HepG2 (cell line): ENCODE results near the gene CCSER2. TPM values are rescaled to one million over a fixed set of nuclear protein-coding genes. Genes with fewer than 3 reads are reported as not detected.

Experiments
- ATAC-seq: fragments of 200-7000 bp; cut with Tn5 transposase; 3 replicates; pipeline ENCODE4 v1.9.1; 2020; ENCODE audit warnings: mild to moderate bottlenecking, moderate library complexity
- BruUV-seq: library from RNA; stranded (reverse); fragments of 400-500 nt; replicated peaks from 2 replicates; lab custom pipeline; 2021; lab: Mats Ljungman, UMichigan
- CTCF ChIA-PET: fragments of 300-600 bp; formaldehyde crosslinking; extraction: SDS; loops from one replicate; lab custom pipeline; 2021; ENCODE audit warnings: low total read pairs, inconsistent platforms, low intra/inter-chr PET ratio; lab: Yijun Ruan, JAX
- POLR2A ChIA-PET: fragments of 350-600 bp; sonication (Branson Sonifier 250); formaldehyde crosslinking; loops from one replicate; lab custom pipeline; 2020; ENCODE audit warnings: antibody characterized with exemption, inconsistent platforms; lab: Yijun Ruan, JAX
- DNase-seq: peaks from one replicate; pipeline ENCODE4 v3.0.0-alpha.2; 2015; ENCODE audit warnings: low spot score
- FAIRE-seq: peaks from 3 replicates; lab custom pipeline; 2011; peaks lifted over from hg19 to GRCh38; lab: Jason Lieb, UNC
- H2AFZ ChIP-seq: one replicate; pipeline ENCODE4 v1.6.1; 2011; ENCODE audit warnings: low read length, inconsistent platforms
- H3K27ac ChIP-seq: fragments of 300-600 bp; 3 replicates; pipeline ENCODE4 v1.8.0; 2011; ENCODE audit warnings: mixed run types, mild to moderate bottlenecking, mixed read lengths, low read length, inconsistent platforms; ENCODE audit not compliant: insufficient read depth; ENCODE audit errors: extremely low read length
- H3K27me3 ChIP-seq, 2 experiments: fragments of 200-600 bp in 1 of 2; 2 replicates in 1 of 2; 3 replicates in 1 of 2; pipeline versions ENCODE4 v1.6.0 to v1.8.0; 2011; ENCODE audit warnings: low read length in 2 of 2, mild to moderate bottlenecking in 2 of 2, moderate library complexity in 2 of 2, inconsistent platforms in 1 of 2; ENCODE audit not compliant: insufficient read depth in 2 of 2, control insufficient read depth in 1 of 2
- H3K36me3 ChIP-seq, 2 experiments: fragments of 200-600 bp in 1 of 2; replicated peaks in 1 of 2; 2 replicates in 1 of 2; 3 replicates in 1 of 2; pipeline versions ENCODE4 v1.5.1 to v1.8.0; 2011; ENCODE audit warnings: low read length in 2 of 2, inconsistent platforms in 1 of 2; ENCODE audit not compliant: insufficient read depth in 2 of 2, control insufficient read depth in 1 of 2
- H3K4me1 ChIP-seq: 2 replicates; pipeline ENCODE4 v1.5.1; 2012; ENCODE audit warnings: low read length, inconsistent platforms; ENCODE audit not compliant: insufficient read depth
- H3K4me2 ChIP-seq: 2 replicates; pipeline ENCODE4 v1.6.0; 2011; ENCODE audit warnings: low read depth, low read length, inconsistent platforms
- H3K4me3 ChIP-seq, 3 experiments: fragments of 200-600 bp in 1 of 3; sonication (generic), shearing (Covaris generic) in 1 of 3; replicated peaks in 1 of 3; 2 replicates each; pipeline ENCODE4 v1.5.1; 2011 to 2016; ENCODE audit warnings: low read length in 3 of 3, inconsistent platforms in 2 of 3, low read depth in 2 of 3, mild to moderate bottlenecking in 2 of 3, control low read depth in 1 of 3, mixed read lengths in 1 of 3; ENCODE audit not compliant: insufficient read depth in 1 of 3
- H3K79me2 ChIP-seq: one replicate; pipeline ENCODE4 v1.6.1; 2011; ENCODE audit warnings: low read length, inconsistent platforms; ENCODE audit not compliant: insufficient read depth
- H3K9ac ChIP-seq: 2 replicates; pipeline ENCODE4 v1.6.0; 2011; ENCODE audit warnings: mild to moderate bottlenecking, low read depth, low read length, inconsistent platforms; ENCODE audit not compliant: insufficient read depth
- H3K9me3 ChIP-seq: 2 replicates; pipeline ENCODE4 v1.5.1; 2012; ENCODE audit warnings: mild to moderate bottlenecking, low read length
- H4K20me1 ChIP-seq: 2 replicates; pipeline ENCODE4 v1.6.0; 2011; ENCODE audit warnings: inconsistent platforms, mild to moderate bottlenecking, low read length, moderate library complexity; ENCODE audit not compliant: insufficient read depth
- DNMT1 ChIP-seq: sonication (generic); formaldehyde crosslinking; IDR thresholded peaks from 2 replicates; pipeline ENCODE4 v1.5.1; 2020; ENCODE audit warnings: mild to moderate bottlenecking, missing genetic modification reagents
- DPF2 ChIP-seq: sonication (generic); formaldehyde crosslinking; IDR thresholded peaks from 2 replicates; pipeline ENCODE4 v1.4.0; 2020; ENCODE audit warnings: mild to moderate bottlenecking, low read depth, missing genetic modification reagents, borderline replicate concordance
- HDAC2 ChIP-seq: sonication (generic); formaldehyde crosslinking; IDR thresholded peaks from 2 replicates; pipeline ENCODE4 v1.4.0; 2020; ENCODE audit warnings: missing genetic modification reagents
- HHEX ChIP-seq: IDR thresholded peaks from 2 replicates; pipeline ENCODE4 v1.6.1; 2016; ENCODE audit warnings: control low read depth
- KDM4B ChIP-seq: sonication (generic); formaldehyde crosslinking; IDR thresholded peaks from 2 replicates; pipeline ENCODE4 v1.4.0; 2020; ENCODE audit warnings: missing genetic modification reagents
- KLF16 ChIP-seq, 2 experiments: sonication (generic) in 1 of 2; formaldehyde crosslinking in 1 of 2; IDR thresholded peaks; 2 replicates each; pipeline versions ENCODE4 v1.6.1 to v1.8.0; 2016 to 2023; ENCODE audit warnings: missing genetic modification reagents in 2 of 2, missing compliant biosample characterization in 1 of 2
- SP140L ChIP-seq: sonication (generic); formaldehyde crosslinking; IDR thresholded peaks from 2 replicates; pipeline ENCODE4 v1.4.0; 2020; ENCODE audit warnings: missing genetic modification reagents, borderline replicate concordance
- TBX2 ChIP-seq: sonication (generic); formaldehyde crosslinking; IDR thresholded peaks from 2 replicates; pipeline ENCODE4 v1.5.0; 2020; ENCODE audit warnings: missing genetic modification reagents, mild to moderate bottlenecking, borderline replicate concordance
- ZFP62 ChIP-seq: sonication (generic); formaldehyde crosslinking; IDR thresholded peaks from 2 replicates; pipeline ENCODE4 v1.4.0; 2020; ENCODE audit warnings: missing genetic modification reagents
- ZMAT3 ChIP-seq: sonication (generic); formaldehyde crosslinking; conservative IDR thresholded peaks from 2 replicates; pipeline ENCODE4 v1.7.0; 2021; ENCODE audit warnings: missing genetic modification reagents
- ZNF121 ChIP-seq: sonication (generic); formaldehyde crosslinking; IDR thresholded peaks from 2 replicates; pipeline ENCODE4 v1.5.0; 2020; ENCODE audit warnings: mild to moderate bottlenecking, missing genetic modification reagents
- ZNF446 ChIP-seq: sonication (generic); formaldehyde crosslinking; IDR thresholded peaks from 2 replicates; pipeline ENCODE4 v1.5.0; 2020; ENCODE audit warnings: mild to moderate bottlenecking, missing genetic modification reagents
- ZNF484 ChIP-seq: sonication (generic); formaldehyde crosslinking; IDR thresholded peaks from 2 replicates; pipeline ENCODE4 v1.5.1; 2020; ENCODE audit warnings: mild to moderate bottlenecking, low read depth, missing genetic modification reagents, borderline replicate concordance
- WGBS: methylation state at CpG from one replicate; pipeline ENCODE4 v1.1.6; 2017; ENCODE audit warnings: low lambda C conversion rate; 5-methylcytosine and 5-hydroxymethylcytosine counted together
- in situ Hi-C: cut with HindIII; loops from 2 replicates; pipeline ENCODE4 v1.10.0; 2017; ENCODE audit warnings: low pct_unique_long_range_greater_than_20kb; ENCODE audit not compliant: extremely low pct_ligation_motif_present
- intact Hi-C: fragments of 100-400 bp; cut with micrococcal nuclease; formaldehyde crosslinking; loops from one replicate; pipeline ENCODE4 v1.10.0; 2022; ENCODE audit not compliant: unreplicated experiment
- polyA plus RNA-seq, 8 experiments: library from polyadenylated mRNA; depleted of rRNA in 3 of 8; stranded (reverse) in 7 of 8; unstranded in 1 of 8; fragments of >200 nt; fragmentation: Illumina TruSeq in 4 of 8; extraction: Trizol in 4 of 8; gene quantifications; 2 replicates each; pipeline versions ENCODE4 v1.2.1 to v1.2.3, GENCODE V29; 2011 to 2016; ENCODE audit warnings: low read depth in 4 of 8, missing spikeins in 1 of 8, mixed read lengths in 1 of 8; ENCODE audit not compliant: insufficient read depth in 1 of 8
- total RNA-seq, 5 experiments: library from RNA; depleted of rRNA; stranded (reverse); fragments of >200 nt; fragmentation: Illumina TruSeq; extraction: Trizol; gene quantifications; 2 replicates each; pipeline ENCODE4 v1.2.3, GENCODE V29; 2016; ENCODE audit warnings: low read depth in 1 of 5
- TF ChIP-seq, protein P1 (sequence below): sonication (generic); formaldehyde crosslinking; conservative IDR thresholded peaks from 2 replicates; pipeline ENCODE4 v1.8.0; 2022; ENCODE audit warnings: missing genetic modification reagents
- TF ChIP-seq, protein P2 (sequence below): sonication (generic); formaldehyde crosslinking; IDR thresholded peaks from 2 replicates; pipeline ENCODE4 v1.8.0; 2022; ENCODE audit warnings: mild to moderate bottlenecking, missing genetic modification reagents; ENCODE audit not compliant: insufficient replicate concordance
- TF ChIP-seq, protein P3 (sequence below): sonication (generic); formaldehyde crosslinking; IDR thresholded peaks from 2 replicates; pipeline ENCODE4 v1.4.0; 2020; ENCODE audit warnings: missing genetic modification reagents
- TF ChIP-seq, protein P4 (sequence below): fragments of 450-650 bp; IDR thresholded peaks from 2 replicates; pipeline ENCODE4 v1.6.1; 2016

The CCSER2 gene
- total and polyA plus RNA-seq, 2 of the 13 experiments (the other 11 are each of a cell fraction or from before 2014, with no cell fraction given) = 13.3 to 17.2 TPM

DNA sequence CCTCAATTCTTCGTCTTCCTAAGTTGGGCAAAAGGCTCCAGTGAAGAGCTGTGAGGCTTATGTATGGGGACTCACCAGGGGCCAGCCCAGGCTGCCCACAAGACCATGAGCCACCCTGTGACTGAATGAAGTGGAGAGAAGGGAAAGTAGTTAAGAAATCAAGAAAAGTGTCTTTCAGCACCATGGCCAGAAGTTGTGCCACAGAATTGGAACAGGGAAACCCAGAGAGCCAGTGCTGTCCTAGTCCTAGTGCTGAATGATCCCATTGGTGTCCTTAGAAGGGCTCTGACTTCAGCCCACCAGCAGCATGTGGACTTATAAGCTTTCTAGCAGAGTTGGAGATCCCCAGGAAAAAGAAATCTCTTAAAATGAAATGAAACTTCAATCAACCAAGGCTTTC, 37.0 kb upstream of the CCSER2 start:
- POLR2A ChIA-PET = no interaction called here
- no peak for FAIRE-seq
- in situ Hi-C loops = no loop called here
- TF ChIP-seq ZNF446 (no peak), TBX2 (CRISPR knock-in tag) (no peak), ZNF484 (CRISPR knock-in tag) (no peak), ZFP62 (CRISPR knock-in tag) (no peak), DNMT1 (CRISPR knock-in tag) (no peak), KDM4B (CRISPR knock-in tag) (0 out of 2 replicates have a peak, but pooled peaks have one; percentile 41), ZNF121 (CRISPR knock-in tag) (no peak), DPF2 (CRISPR knock-in tag) (no peak), SP140L (peak; percentile 91; the same call in 1 of the 2 replicates), KLF16 (CRISPR knock-in tag; IDR thresholded peaks at IDR 0.05) (peak in 1 of 2 experiments; percentile 76; a peak in 1 of 4 replicates), HHEX (CRISPR knock-in tag) (peak; percentile 17; the same call in 1 of the 2 replicates), ZMAT3 (CRISPR knock-in tag) (peak; percentile 74; the same call in 1 of the 2 replicates), HDAC2 (CRISPR knock-in tag) (peak; percentile 66)
- TF ChIP-seq, protein P1, sequence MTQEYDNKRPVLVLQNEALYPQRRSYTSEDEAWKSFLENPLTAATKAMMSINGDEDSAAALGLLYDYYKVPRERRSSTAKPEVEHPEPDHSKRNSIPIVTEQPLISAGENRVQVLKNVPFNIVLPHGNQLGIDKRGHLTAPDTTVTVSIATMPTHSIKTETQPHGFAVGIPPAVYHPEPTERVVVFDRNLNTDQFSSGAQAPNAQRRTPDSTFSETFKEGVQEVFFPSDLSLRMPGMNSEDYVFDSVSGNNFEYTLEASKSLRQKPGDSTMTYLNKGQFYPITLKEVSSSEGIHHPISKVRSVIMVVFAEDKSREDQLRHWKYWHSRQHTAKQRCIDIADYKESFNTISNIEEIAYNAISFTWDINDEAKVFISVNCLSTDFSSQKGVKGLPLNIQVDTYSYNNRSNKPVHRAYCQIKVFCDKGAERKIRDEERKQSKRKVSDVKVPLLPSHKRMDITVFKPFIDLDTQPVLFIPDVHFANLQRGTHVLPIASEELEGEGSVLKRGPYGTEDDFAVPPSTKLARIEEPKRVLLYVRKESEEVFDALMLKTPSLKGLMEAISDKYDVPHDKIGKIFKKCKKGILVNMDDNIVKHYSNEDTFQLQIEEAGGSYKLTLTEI = no peak
- TF ChIP-seq, protein P2, sequence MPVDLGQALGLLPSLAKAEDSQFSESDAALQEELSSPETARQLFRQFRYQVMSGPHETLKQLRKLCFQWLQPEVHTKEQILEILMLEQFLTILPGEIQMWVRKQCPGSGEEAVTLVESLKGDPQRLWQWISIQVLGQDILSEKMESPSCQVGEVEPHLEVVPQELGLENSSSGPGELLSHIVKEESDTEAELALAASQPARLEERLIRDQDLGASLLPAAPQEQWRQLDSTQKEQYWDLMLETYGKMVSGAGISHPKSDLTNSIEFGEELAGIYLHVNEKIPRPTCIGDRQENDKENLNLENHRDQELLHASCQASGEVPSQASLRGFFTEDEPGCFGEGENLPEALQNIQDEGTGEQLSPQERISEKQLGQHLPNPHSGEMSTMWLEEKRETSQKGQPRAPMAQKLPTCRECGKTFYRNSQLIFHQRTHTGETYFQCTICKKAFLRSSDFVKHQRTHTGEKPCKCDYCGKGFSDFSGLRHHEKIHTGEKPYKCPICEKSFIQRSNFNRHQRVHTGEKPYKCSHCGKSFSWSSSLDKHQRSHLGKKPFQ (CRISPR knock-in tag) = no peak
- TF ChIP-seq, protein P3, sequence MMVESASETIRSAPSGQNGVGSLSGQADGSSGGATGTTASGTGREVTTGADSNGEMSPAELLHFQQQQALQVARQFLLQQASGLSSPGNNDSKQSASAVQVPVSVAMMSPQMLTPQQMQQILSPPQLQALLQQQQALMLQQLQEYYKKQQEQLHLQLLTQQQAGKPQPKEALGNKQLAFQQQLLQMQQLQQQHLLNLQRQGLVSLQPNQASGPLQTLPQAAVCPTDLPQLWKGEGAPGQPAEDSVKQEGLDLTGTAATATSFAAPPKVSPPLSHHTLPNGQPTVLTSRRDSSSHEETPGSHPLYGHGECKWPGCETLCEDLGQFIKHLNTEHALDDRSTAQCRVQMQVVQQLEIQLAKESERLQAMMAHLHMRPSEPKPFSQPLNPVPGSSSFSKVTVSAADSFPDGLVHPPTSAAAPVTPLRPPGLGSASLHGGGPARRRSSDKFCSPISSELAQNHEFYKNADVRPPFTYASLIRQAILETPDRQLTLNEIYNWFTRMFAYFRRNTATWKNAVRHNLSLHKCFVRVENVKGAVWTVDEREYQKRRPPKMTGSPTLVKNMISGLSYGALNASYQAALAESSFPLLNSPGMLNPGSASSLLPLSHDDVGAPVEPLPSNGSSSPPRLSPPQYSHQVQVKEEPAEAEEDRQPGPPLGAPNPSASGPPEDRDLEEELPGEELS (CRISPR knock-in tag) = no peak
- TF ChIP-seq, protein P4, sequence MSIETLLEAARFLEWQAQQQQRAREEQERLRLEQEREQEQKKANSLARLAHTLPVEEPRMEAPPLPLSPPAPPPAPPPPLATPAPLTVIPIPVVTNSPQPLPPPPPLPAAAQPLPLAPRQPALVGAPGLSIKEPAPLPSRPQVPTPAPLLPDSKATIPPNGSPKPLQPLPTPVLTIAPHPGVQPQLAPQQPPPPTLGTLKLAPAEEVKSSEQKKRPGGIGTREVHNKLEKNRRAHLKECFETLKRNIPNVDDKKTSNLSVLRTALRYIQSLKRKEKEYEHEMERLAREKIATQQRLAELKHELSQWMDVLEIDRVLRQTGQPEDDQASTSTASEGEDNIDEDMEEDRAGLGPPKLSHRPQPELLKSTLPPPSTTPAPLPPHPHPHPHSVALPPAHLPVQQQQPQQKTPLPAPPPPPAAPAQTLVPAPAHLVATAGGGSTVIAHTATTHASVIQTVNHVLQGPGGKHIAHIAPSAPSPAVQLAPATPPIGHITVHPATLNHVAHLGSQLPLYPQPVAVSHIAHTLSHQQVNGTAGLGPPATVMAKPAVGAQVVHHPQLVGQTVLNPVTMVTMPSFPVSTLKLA = no peak

More for the DNA sequence above, 37.0 kb upstream of the CCSER2 start:
- CTCF ChIA-PET = no interaction called here
- H3K79me2 ChIP-seq = no peaks in the 10 kb centered on the region
- no peaks in the 10 kb centered on the region for H3K36me3 ChIP-seq
- peak; percentile 22 for DNase-seq
- H3K9ac ChIP-seq = no peak overlapping the region
- no TSS peak for BruUV-seq
- H3K4me3 ChIP-seq = no peak overlapping the region
- intact Hi-C loops = no loop called here
- peaks cover 3% of the 10 kb centered on the region for H3K4me1 ChIP-seq
- no peak overlapping the region for H2AFZ ChIP-seq
- H3K9me3 ChIP-seq = no peaks in the 10 kb centered on the region
- no peaks in the 10 kb centered on the region for H4K20me1 ChIP-seq
- H3K27ac ChIP-seq = no peak overlapping the region
- H3K27me3 ChIP-seq = peaks cover 0 to 6% of the 10 kb centered on the region in 2 experiments; a peak in 2 of 5 replicates
- ATAC-seq = peak; percentile 68; the same call in 2 of the 3 replicates
- 0% methylated on average over 1 of the region's 1 CpG for WGBS
- no peak overlapping the region for H3K4me2 ChIP-seq
